K562 (cell line): ENCODE data around the gene TRIM32. TPM values are rescaled to one million over a fixed set of nuclear protein-coding genes. Genes with fewer than 3 reads are reported as not detected.

Experiments
- ATAC-seq: fragments of 200-7000 bp; cut with Tn5 transposase; 3 replicates; pipeline ENCODE4 v1.9.1; 2020; ENCODE audit warnings: moderate library complexity
- BruUV-seq: library from RNA; stranded (reverse); fragments of 400-500 nt; replicated peaks from 2 replicates; lab custom pipeline; 2021; lab: Mats Ljungman, UMichigan
- CTCF ChIA-PET: fragments of 300-600 bp; formaldehyde crosslinking; extraction: SDS; loops from one replicate; lab custom pipeline; 2021; ENCODE audit warnings: low intra/inter-chr PET ratio; lab: Yijun Ruan, JAX
- POLR2A ChIA-PET: fragments of 300-600, 350-650 bp; sonication (Branson Sonifier 250); formaldehyde crosslinking; extraction: SDS; loops from one replicate; lab custom pipeline; 2021; ENCODE audit warnings: antibody characterized with exemption, inconsistent platforms; lab: Yijun Ruan, JAX
- DNase-seq, 4 experiments: peaks; one replicate each; pipeline versions ENCODE4 v3.0.0 to v3.0.0-alpha.2; 2011 to 2018; ENCODE audit warnings: low spot score in 3 of 4, mixed read lengths in 3 of 4; ENCODE audit errors: extremely low read depth in 1 of 4
- FAIRE-seq: peaks from 2 replicates; lab custom pipeline; 2011; peaks lifted over from hg19 to GRCh38; lab: Jason Lieb, UNC
- H2AFZ ChIP-seq: 2 replicates; pipeline ENCODE4 v1.6.0; 2011; ENCODE audit warnings: low read depth, low read length, control low read depth, inconsistent platforms
- H3K27ac ChIP-seq: fragments of 200-600 bp; 3 replicates; pipeline ENCODE4 v1.8.0; 2011; ENCODE audit warnings: low read depth, mild to moderate bottlenecking, control low read depth, inconsistent platforms, low read length, moderate library complexity, mixed read lengths; ENCODE audit errors: extremely low read depth
- H3K27me3 ChIP-seq, 2 experiments: fragments of 300-600 bp in 1 of 2; 2 replicates in 1 of 2; 3 replicates in 1 of 2; pipeline versions ENCODE4 v1.6.0 to v1.8.0; 2011; ENCODE audit warnings: inconsistent platforms in 2 of 2, low read length in 2 of 2, mild to moderate bottlenecking in 1 of 2, mixed read lengths in 1 of 2, moderate library complexity in 1 of 2; ENCODE audit not compliant: control insufficient read depth in 2 of 2, insufficient read depth in 2 of 2
- H3K36me3 ChIP-seq: fragments of 300-600 bp; 3 replicates; pipeline ENCODE4 v1.8.0; 2011; ENCODE audit warnings: mild to moderate bottlenecking, low read length, inconsistent platforms; ENCODE audit not compliant: control insufficient read depth, insufficient read depth
- H3K4me1 ChIP-seq, 2 experiments: fragments of 200-600 bp in 1 of 2; replicated peaks in 1 of 2; 2 replicates in 1 of 2; 3 replicates in 1 of 2; pipeline versions ENCODE4 v1.5.1 to v1.8.0; 2011; ENCODE audit warnings: inconsistent platforms in 2 of 2, low read length in 2 of 2, mild to moderate bottlenecking in 1 of 2, mixed read lengths in 1 of 2, moderate library complexity in 1 of 2; ENCODE audit not compliant: control insufficient read depth in 2 of 2, insufficient read depth in 2 of 2
- H3K4me2 ChIP-seq: 2 replicates; pipeline ENCODE4 v1.6.1; 2011; ENCODE audit warnings: low read length, control low read depth, inconsistent platforms, mixed read lengths; ENCODE audit not compliant: insufficient read depth
- H3K4me3 ChIP-seq: fragments of 200-600 bp; sonication (generic), shearing (Covaris generic); 2 replicates; pipeline ENCODE4 v1.5.1; 2016; ENCODE audit warnings: control low read depth, inconsistent platforms
- H3K79me2 ChIP-seq: fragments of 200-600 bp; 3 replicates; pipeline ENCODE4 v1.8.0; 2011; ENCODE audit warnings: low read length, inconsistent platforms; ENCODE audit not compliant: control insufficient read depth, insufficient read depth
- H3K9ac ChIP-seq, 2 experiments: 2 replicates each; pipeline versions ENCODE4 v1.6.0 to v1.6.1; 2011; ENCODE audit warnings: low read depth in 2 of 2, low read length in 2 of 2, control low read depth in 1 of 2, inconsistent platforms in 1 of 2, mild to moderate bottlenecking in 1 of 2, mixed read lengths in 1 of 2; ENCODE audit not compliant: insufficient read depth in 1 of 2
- H3K9me1 ChIP-seq: one replicate; pipeline ENCODE4 v1.6.0; 2011; ENCODE audit warnings: inconsistent platforms, mild to moderate bottlenecking, low read length, moderate library complexity; ENCODE audit not compliant: control insufficient read depth, insufficient read depth
- H3K9me3 ChIP-seq: replicated peaks from 2 replicates; pipeline ENCODE4 v1.5.1; 2011; ENCODE audit warnings: low read depth, low read length, inconsistent platforms; ENCODE audit not compliant: control insufficient read depth, insufficient read depth
- H4K20me1 ChIP-seq: replicated peaks from 2 replicates; pipeline ENCODE4 v1.6.1; 2011; ENCODE audit warnings: low read length, inconsistent platforms, mixed read lengths; ENCODE audit not compliant: control insufficient read depth, insufficient read depth
- CREM ChIP-seq: IDR thresholded peaks from 2 replicates; pipeline ENCODE4 v1.6.1; 2014; ENCODE audit warnings: antibody characterized with exemption, low read depth
- ESRRA ChIP-seq: fragments of 450-650 bp; IDR thresholded peaks from 2 replicates; pipeline ENCODE4 v1.6.1; 2014; ENCODE audit warnings: low read depth, mild to moderate bottlenecking, moderate library complexity, borderline replicate concordance
- KDM4B ChIP-seq, 2 experiments: fragments of 450-650 bp in 1 of 2; sonication (generic) in 1 of 2; IDR thresholded peaks; 2 replicates each; pipeline ENCODE4 v1.6.1; 2016 to 2017; ENCODE audit warnings: borderline replicate concordance in 2 of 2, antibody characterized with exemption in 1 of 2, low read depth in 1 of 2, mild to moderate bottlenecking in 1 of 2
- MTA2 ChIP-seq: fragments of 450-650 bp; IDR thresholded peaks from 2 replicates; pipeline ENCODE4 v1.6.1; 2016; ENCODE audit warnings: low read depth
- TBP ChIP-seq: optimal IDR thresholded peaks from 2 replicates; pipeline ENCODE3; 2011; ENCODE audit warnings: low read depth, low read length, improper control_type of control experiment
- ZBTB7A ChIP-seq: IDR thresholded peaks from 2 replicates; pipeline ENCODE4 v1.6.1; 2011; ENCODE audit warnings: low read depth, mild to moderate bottlenecking, low read length, moderate library complexity, borderline replicate concordance; ENCODE audit not compliant: control insufficient read depth
- ZNF408 ChIP-seq: fragments of 250-450 bp; sonication (Bioruptor Pico); IDR thresholded peaks from 2 replicates; pipeline ENCODE4 v1.4.0; 2020; ENCODE audit warnings: low read depth, mild to moderate bottlenecking, moderate library complexity
- WGBS: fragments of 100-300 bp; shearing (Covaris generic); methylation state at CpG from one replicate; pipeline ENCODE4 v1.1.6; 2016; ENCODE audit warnings: low coverage, mixed read lengths; ENCODE audit not compliant: insufficient coverage; ENCODE audit errors: missing lambda C conversion rate; 5-methylcytosine and 5-hydroxymethylcytosine counted together
- in situ Hi-C: fragments of 300-500 bp; cut with MboI; formaldehyde crosslinking; loops from 4 replicates; pipeline ENCODE4 v1.15.0; 2018; ENCODE audit warnings: inconsistent platforms, mixed read lengths
- intact Hi-C: fragments of 100-400 bp; cut with micrococcal nuclease; formaldehyde crosslinking; loops from 2 replicates; pipeline ENCODE4 v1.14.2; 2022
- polyA plus RNA-seq, 8 experiments: library from polyadenylated mRNA; depleted of rRNA in 4 of 8; stranded (reverse) in 5 of 8; unstranded in 3 of 8; fragments of >200 nt; fragmentation: Nextera tagmentation in 2 of 8; fragmentation: Illumina TruSeq in 1 of 8; extraction: Ambion mirVana in 2 of 8; extraction: Trizol in 1 of 8; gene quantifications; 2 replicates each; pipeline versions ENCODE4 v1.2.1 to v1.2.3, GENCODE V29; 2011 to 2014; ENCODE audit warnings: inconsistent platforms in 1 of 8, missing spikeins in 1 of 8
- total RNA-seq, 7 experiments: library from RNA; depleted of rRNA in 6 of 7; stranded (reverse); fragments of >200 nt in 6 of 7; fragmentation: Illumina TruSeq in 2 of 7; extraction: Trizol in 2 of 7; gene quantifications; 2 replicates each; pipeline versions ENCODE4 v1.2.1 to v1.2.3, GENCODE V29; 2011 to 2021; ENCODE audit warnings: low replicate concordance in 1 of 7
- TF ChIP-seq, protein P1 (sequence below): fragments of 250-450 bp; sonication (Bioruptor Pico); IDR thresholded peaks from 2 replicates; pipeline ENCODE4 v1.9.0; 2021; ENCODE audit warnings: mild to moderate bottlenecking
- TF ChIP-seq, protein P2 (sequence below): fragments of 250-450 bp; sonication (Bioruptor Pico); IDR thresholded peaks from 2 replicates; pipeline ENCODE4 v1.6.1; 2021; ENCODE audit warnings: mild to moderate bottlenecking

TRIM32 gene
- total and polyA plus RNA-seq, 9 of the 15 experiments (the other 6 are each of a cell fraction or from before 2014, with no cell fraction given): 3.5 to 9.4 (median 5.9) TPM

DNA sequence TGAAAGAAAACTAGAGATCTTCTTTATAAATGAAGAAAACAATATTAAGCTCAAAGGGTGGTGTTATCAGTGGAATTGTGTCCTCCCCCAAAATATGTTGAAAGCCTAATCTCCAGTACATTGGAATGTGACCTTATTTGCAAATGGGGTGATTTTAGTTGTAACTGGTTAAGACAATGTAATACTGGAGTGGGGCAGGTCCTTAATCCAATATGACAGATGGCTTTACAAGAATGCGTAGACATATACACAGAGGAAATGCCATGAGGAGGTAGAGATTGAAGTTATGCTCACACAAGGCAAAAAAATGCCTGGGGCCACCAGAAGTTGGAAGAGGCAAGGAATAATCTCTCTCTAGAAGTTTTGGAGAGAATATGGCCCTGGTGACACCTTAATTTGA is 13.7 kb upstream of the TRIM32 start:
- no peaks in the 10 kb centered on the region for H3K36me3 ChIP-seq
- no peak for FAIRE-seq
- H3K4me1 ChIP-seq: no peaks in the 10 kb centered on the region
- intact Hi-C loops: no loop called here
- ChIA-PET CTCF (no interaction called here), POLR2A (no interaction called here)
- H3K9me1 ChIP-seq: no peaks in the 10 kb centered on the region
- in situ Hi-C loops: no loop called here
- no peak overlapping the region for H2AFZ ChIP-seq
- no peak for ATAC-seq
- no peak overlapping the region for H3K4me2 ChIP-seq
- no peaks in the 10 kb centered on the region for H3K27me3 ChIP-seq
- no peak overlapping the region for H3K9ac ChIP-seq
- no peaks in the 10 kb centered on the region for H3K9me3 ChIP-seq
- 0% methylated on average over 1 of the region's 1 CpG for WGBS
- H3K27ac ChIP-seq: no peak overlapping the region
- TF ChIP-seq KDM4B (IDR thresholded peaks at IDR 0.05; ENCODE audit: borderline replicate concordance in 2 of 2, low read depth in 1 of 2): no peak
- TF ChIP-seq, protein P1, sequence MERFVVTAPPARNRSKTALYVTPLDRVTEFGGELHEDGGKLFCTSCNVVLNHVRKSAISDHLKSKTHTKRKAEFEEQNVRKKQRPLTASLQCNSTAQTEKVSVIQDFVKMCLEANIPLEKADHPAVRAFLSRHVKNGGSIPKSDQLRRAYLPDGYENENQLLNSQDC: no peak
- TF ChIP-seq ZBTB7A: no peak
- TF ChIP-seq CREM: no peak
- TF ChIP-seq ZNF408 (CRISPR knock-in tag): no peak
- TF ChIP-seq ESRRA: no peak
- TF ChIP-seq, protein P2, sequence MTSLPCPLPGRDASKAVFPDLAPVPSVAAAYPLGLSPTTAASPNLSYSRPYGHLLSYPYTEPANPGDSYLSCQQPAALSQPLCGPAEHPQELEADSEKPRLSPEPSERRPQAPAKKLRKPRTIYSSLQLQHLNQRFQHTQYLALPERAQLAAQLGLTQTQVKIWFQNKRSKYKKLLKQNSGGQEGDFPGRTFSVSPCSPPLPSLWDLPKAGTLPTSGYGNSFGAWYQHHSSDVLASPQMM (CRISPR knock-in tag): no peak
- no peak for TF ChIP-seq MTA2
- TF ChIP-seq TBP: no peak
- BruUV-seq: no TSS peak
- H3K79me2 ChIP-seq: no peaks in the 10 kb centered on the region
- H4K20me1 ChIP-seq: no peaks in the 10 kb centered on the region
- H3K4me3 ChIP-seq: no peak overlapping the region
- no peak for DNase-seq
